BE2C (cell line): ENCODE data around the gene ZNF516.

Source experiments
- DNase-seq: peaks from one replicate; pipeline ENCODE4 v3.0.0-alpha.2; 2020
- H3K27me3 ChIP-seq: fragments of 250-450 bp; sonication (Bioruptor Pico); 2 replicates; pipeline ENCODE4 v1.5.1; 2020; ENCODE audit warnings: mild to moderate bottlenecking
- H3K36me3 ChIP-seq: fragments of 250-450 bp; sonication (Bioruptor Pico); 2 replicates; pipeline ENCODE4 v1.5.1; 2020; ENCODE audit warnings: mild to moderate bottlenecking
- H3K4me1 ChIP-seq: fragments of 250-450 bp; sonication (Bioruptor Pico); 2 replicates; pipeline ENCODE4 v1.5.1; 2020
- H3K4me3 ChIP-seq: 2 replicates; pipeline ENCODE4 v1.5.1; 2011; ENCODE audit warnings: low read depth, low read length
- H3K9me3 ChIP-seq: fragments of 250-450 bp; sonication (Bioruptor Pico); 2 replicates; pipeline ENCODE4 v1.5.1; 2020
- CTCF ChIP-seq: IDR thresholded peaks from 2 replicates; pipeline ENCODE4 v1.5.1; 2012; ENCODE audit warnings: mild to moderate bottlenecking, low read depth, low read length

ZNF516 gene

GRCh38 chr18:76425146-76426131 is 69.6 kb downstream of the ZNF516 start:
- Histone ChIP-seq H3K36me3 (no peaks in the 10 kb centered on the region), H3K4me1 (no peaks in the 10 kb centered on the region), H3K27me3 (no peaks in the 10 kb centered on the region), H3K4me3 (no peak overlapping the region), H3K9me3 (no peaks in the 10 kb centered on the region)
- DNase-seq = no peak
- TF ChIP-seq CTCF = no peak

GRCh38 chr18:76422838-76423237 is 72.2 kb downstream of the ZNF516 start:
- Histone ChIP-seq H3K4me3 (no peak overlapping the region), H3K9me3 (no peaks in the 10 kb centered on the region), H3K27me3 (no peaks in the 10 kb centered on the region), H3K36me3 (no peaks in the 10 kb centered on the region), H3K4me1 (no peaks in the 10 kb centered on the region)
- no peak for TF ChIP-seq CTCF
- no peak for DNase-seq

- Histone ChIP-seq H3K36me3 (no peaks in the 10 kb centered on the region), H3K27me3 (no peaks in the 10 kb centered on the region), H3K4me1 (no peaks in the 10 kb centered on the region), H3K4me3 (no peak overlapping the region), H3K9me3 (no peaks in the 10 kb centered on the region)
- no peak for TF ChIP-seq CTCF
- DNase-seq = no peak
Observed at GRCh38 chr18:76422121-76422520, 72.9 kb downstream of the ZNF516 start.

- Histone ChIP-seq H3K36me3 (no peaks in the 10 kb centered on the region), H3K27me3 (no peaks in the 10 kb centered on the region), H3K9me3 (no peaks in the 10 kb centered on the region), H3K4me3 (no peak overlapping the region), H3K4me1 (no peaks in the 10 kb centered on the region)
- no peak for DNase-seq
- no peak for TF ChIP-seq CTCF
Observed at GRCh38 chr18:76421685-76422078, 73.4 kb downstream of the ZNF516 start.

GRCh38 chr18:76420898-76421684 is 74.0 kb downstream of the ZNF516 start:
- Histone ChIP-seq H3K36me3 (no peaks in the 10 kb centered on the region), H3K9me3 (no peaks in the 10 kb centered on the region), H3K4me1 (no peaks in the 10 kb centered on the region), H3K4me3 (no peak overlapping the region), H3K27me3 (no peaks in the 10 kb centered on the region)
- TF ChIP-seq CTCF = no peak
- DNase-seq = no peak
